ENCODE results near the gene ZNF502.
A peak's percentile ranks its signal among the peaks of the same experiment; 100 is the strongest.
"Not testable (repeated sequence)": the region's sequence is repeated elsewhere in the genome, so short reads cannot be mapped to it uniquely, and the experiment has no call there.

ZNF502 gene

DNA sequence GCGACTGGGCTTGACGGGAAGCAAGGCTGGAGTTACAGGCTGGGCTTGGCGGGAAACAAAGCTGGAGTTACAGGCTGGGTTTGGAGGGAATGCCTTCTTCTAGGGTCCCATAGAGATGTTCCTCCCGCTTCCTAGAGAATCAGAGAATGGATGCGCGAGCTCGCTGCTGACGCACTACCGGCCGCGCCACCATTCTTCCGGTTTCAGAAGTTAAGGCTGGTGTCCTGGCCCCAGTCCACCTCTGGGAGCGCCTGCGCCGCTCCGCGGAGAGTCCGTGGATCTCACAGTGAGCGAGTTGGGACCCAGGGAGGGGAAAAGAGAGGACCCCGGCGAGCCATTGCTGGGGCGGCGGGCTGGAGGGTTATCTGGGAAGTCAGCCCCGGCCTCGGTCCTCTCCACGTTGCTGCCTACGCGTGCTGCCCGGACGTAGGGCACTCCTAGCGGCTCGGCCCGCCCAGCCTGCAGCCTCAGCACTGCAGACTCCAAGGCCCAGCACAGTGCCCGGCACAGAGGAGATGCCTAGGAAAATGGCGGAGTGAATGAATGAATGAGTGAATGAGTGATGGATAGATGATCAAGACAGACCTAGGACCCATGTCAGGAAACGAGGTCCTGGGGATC lies at the start of gene ZNF502:
Gene ZNF502, plus strand, starts transcription at position 206 of the 621 bp plus-strand sequence. CDS start 7,602 bp downstream, outside the sequence.
- peak; percentile 86 for DNase-seq (ENCODE audit: low spot score)

DNA sequence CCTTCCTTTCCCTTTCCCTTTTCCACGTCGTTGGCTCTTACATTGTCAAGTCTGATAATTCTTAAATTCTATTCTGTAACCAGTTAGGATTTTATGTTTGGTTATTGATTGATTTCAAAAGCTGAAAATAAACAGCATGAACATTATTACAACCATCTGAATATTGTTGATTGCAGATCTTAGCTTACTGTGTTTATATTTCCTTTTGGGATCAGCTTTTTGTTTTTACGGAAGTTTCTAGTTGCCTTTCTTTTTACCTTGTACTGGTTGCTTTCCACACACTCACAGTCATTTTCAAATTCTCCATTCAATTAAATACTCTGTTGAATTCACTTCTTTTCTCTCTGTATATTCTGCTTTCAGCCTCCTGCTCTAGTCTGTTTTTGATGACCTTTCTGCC lies 47.3 kb upstream of the ZNF502 start:
- DNase-seq (ENCODE audit: low spot score) = no peak

- DNase-seq (ENCODE audit: low spot score) = no peak
Measured at GRCh38 chr3:44666346-44666745, 46.1 kb upstream of the ZNF502 start.

DNA sequence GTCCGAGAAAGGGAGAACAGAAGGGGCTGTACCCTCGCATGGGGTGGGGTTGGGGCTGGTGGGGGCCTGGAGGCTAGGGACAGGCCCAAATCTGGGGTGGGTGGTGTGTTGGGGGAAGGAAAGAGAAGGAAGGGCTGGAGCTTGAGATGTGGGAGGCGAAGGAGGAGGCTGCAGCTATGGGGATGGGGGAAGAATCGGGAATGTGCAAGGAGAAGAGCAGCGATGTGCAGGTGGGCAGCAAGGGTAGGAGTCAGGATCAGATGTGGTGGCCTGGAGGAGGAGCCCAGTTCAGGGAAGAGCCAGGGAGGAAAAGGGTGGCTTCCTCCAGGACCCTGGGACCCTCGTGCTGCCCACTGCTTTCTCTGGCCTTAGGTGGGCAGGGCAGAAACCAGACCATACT lies 42.7 kb upstream of the ZNF502 start:
- no peak for DNase-seq (ENCODE audit: low spot score)

DNA sequence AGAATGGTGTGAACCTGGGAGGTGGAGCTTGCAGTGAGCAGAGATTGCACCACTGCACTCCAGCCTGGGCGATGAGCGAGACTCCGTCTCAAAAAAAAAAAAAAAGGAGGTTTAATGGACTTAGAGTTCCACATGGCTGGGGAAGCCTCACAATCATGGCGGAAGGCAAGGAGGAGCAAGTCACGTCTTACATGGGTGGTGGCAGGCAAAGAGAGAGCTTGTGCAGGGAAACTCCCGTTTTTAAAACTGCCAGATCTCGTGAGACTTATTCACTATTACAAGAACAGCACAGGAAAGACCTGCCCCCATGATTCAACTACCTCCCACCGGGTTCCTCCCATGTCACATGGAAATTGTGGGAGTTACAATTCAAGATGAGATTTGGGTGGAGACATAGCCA lies 39.0 kb upstream of the ZNF502 start:
- DNase-seq (ENCODE audit: low spot score) = not testable (repeated sequence)

DNA sequence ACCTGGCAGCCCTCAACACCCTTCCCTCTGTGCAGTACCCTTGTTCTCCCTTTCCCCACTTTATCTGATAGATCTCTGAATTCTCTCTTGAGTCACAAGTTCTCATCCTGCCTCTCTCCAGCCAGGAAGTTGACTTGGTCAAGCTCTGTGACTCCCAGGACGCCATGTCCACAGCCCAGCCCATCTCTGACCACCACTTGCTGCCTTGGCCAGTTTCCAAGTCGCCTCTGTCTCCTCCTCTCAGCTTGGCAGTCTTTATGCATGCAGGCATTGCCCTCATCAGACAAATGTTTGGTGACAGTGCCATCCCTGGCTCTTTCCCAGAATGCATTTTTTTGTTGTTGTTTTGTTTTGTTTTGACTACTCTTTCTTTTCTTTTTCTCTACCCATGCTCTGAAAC lies 38.2 kb upstream of the ZNF502 start:
- DNase-seq (ENCODE audit: low spot score) = no peak

DNA sequence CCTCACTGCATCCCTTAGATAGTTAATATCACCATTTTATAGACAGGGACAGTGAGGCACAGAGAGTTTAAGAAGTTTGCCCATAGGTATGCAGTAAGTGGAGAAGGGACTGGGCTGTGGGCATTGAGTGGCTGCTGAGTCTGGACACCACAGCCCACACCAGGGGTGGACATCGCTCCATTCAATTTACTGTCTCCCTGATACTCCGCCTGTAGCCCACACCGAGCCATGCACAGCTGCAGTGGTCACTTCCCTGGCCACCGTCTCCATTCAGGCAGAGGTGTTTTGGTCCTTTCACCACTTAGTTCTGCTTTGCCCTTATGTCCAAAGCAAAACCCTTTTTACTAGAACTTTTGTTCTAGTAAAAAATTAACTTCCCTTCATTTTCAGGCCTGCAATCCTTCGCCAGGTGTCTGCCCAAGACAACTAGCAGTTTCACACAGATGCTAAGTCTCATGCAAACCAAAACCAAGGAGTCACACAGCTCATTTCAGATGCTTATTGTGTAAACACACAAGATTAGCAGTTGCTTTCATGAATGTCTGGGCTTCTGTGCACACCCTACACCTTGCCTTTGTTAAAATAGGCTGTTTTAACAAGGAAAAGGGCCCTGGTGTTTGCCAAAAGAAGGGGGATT lies 33.9 kb upstream of the ZNF502 start:
- no peak for DNase-seq (ENCODE audit: low spot score)

DNA sequence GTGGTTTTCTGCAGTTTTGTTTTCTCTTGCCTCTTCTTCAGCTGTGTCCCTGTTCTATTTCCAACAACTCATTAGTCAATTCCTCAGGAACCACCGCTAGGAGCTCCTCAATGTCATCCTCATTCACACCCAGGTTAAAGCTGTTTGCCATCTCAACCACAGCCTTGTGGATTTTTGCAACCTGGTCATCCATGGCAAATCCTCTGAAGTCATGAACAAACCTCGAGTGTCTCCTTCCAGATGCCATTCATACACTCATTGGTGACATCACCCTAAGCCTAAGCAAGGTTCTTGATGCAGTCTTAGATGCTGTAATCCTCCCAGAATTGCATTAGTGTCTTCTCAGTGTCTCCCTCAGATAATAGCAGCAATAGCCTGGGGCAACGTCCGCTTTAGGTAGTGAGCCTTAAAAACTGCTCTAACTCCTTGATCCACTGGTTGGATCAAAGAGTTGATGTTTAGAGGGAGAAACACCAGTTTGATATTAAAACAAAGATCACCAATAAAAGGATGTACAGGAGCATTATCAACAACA lies 31.5 kb upstream of the ZNF502 start:
- no peak for DNase-seq (ENCODE audit: low spot score)

DNA sequence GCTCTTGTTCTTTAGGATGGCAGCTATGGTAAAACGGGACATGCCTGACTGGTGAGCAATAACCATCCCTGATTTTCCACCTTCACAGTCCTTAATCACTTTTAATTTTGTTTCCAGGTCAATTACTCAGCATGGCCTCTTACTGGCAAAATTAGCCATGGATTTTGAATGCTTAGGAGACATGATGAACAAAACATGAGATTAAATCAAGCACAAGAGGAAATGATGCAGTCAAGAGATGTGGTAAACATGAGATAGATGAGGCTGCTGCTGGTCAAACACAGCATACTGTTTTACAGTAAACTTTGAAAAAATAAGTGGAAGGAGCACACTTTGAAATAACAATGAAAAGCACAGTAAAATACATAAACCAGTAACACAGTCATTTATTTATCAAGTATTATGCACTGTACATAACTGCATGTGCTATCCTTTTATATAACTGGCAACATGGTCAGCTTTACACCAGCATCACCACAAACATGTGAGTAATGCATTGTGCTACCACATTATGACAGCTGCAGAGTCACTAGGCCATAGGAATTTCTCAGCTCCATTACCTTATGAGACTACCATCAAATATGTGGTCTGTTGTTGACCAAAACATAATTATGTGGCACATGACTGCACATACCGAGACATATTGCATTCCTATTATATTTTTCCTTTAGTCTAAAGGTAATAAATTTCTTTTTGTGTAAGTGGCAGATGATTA lies 30.1 kb upstream of the ZNF502 start:
- DNase-seq (ENCODE audit: low spot score) = no peak

DNA sequence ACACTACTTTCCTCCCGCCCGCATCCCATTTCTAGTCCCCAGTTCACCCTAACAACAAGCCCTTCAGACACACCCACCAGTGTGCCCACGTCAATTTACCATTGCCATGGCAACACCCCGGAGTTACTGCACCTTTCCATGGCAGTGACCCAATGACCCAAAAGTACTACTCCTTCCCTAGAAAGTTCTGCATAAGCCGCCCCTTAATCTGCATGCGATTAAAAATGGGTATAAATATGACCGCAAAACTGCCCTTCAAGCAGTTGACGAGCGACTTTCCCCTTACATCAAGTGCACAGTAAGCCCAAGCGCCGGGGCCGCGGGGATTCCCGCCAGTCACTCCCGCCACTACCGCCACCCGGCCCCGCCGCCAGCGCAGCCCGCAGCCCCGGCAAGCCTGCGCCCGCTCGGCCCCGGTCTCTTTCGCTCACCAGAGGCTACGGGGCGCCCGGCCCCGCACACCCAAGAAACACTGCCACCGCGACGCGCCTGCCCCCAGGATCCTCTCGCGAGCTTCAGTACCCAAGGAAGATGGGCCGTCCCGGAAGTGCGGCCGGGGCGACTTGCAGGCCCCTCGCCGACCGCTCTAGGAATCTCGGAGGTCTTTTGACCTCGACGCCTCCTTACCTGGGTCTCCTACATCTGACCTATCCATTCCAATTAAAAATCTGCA lies 27.2 kb upstream of the ZNF502 start:
- DNase-seq (ENCODE audit: low spot score) = peak; percentile 97

GRCh38 chr3:44687898-44688297 lies 24.6 kb upstream of the ZNF502 start:
- DNase-seq (ENCODE audit: low spot score) = no peak

DNA sequence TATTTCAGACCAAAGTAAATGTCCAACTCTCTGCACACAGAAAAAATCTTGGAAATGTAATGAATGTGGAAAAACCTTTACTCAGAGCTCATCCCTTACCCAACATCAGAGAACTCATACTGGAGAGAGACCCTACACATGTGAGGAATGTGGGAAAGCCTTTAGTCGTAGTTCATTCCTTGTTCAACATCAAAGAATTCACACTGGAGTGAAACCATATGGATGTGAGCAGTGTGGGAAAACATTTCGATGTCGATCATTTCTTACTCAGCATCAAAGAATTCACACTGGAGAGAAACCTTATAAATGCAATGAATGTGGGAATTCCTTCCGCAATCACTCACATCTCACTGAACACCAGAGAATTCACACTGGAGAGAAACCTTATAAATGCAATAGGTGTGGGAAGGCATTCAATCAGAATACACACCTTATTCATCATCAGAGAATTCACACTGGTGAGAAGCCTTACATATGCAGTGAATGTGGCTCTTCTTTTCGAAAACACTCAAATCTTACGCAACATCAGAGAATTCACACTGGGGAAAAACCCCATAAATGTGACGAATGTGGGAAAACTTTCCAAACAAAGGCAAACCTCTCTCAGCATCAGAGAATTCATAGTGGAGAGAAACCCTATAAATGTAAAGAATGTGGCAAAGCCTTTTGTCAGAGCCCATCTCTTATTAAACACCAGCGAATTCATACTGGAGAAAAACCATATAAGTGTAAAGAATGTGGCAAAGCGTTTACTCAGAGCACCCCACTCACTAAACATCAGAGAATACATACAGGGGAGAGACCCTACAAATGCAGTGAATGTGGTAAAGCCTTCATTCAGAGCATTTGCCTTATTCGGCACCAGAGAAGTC lies 9.0 kb downstream of the ZNF502 start:
- DNase-seq (ENCODE audit: low spot score) = no peak

GRCh38 chr3:44722103-44722401 lies 9.6 kb downstream of the ZNF502 start:
- DNase-seq (ENCODE audit: low spot score) = no peak

GRCh38 chr3:44729384-44729910 lies 17.0 kb downstream of the ZNF502 start, which contains the start of gene ZNF501:
TSS of gene ZNF501 (plus strand) at chr3:44729635. CDS start at chr3:44734422, 4,787 bp downstream.
- peak; percentile 96 for DNase-seq (ENCODE audit: low spot score)

- no peak for DNase-seq (ENCODE audit: low spot score)
Measured at GRCh38 chr3:44734646-44735168, 22.2 kb downstream of the ZNF502 start.

- no peak for DNase-seq (ENCODE audit: low spot score)
Measured at GRCh38 chr3:44761101-44761423, 48.6 kb downstream of the ZNF502 start.

GRCh38 chr3:44761424-44762169 lies 49.1 kb downstream of the ZNF502 start, which contains the start of the genes KIAA1143 and KIF15:
TSS of gene KIAA1143 (minus strand) at chr3:44761619. CDS start at chr3:44761602, 17 bp downstream.
TSS of gene KIF15 (plus strand) at chr3:44761794. CDS start at chr3:44761866, 72 bp downstream.
- peak; percentile 96 for DNase-seq (ENCODE audit: low spot score)

DNA sequence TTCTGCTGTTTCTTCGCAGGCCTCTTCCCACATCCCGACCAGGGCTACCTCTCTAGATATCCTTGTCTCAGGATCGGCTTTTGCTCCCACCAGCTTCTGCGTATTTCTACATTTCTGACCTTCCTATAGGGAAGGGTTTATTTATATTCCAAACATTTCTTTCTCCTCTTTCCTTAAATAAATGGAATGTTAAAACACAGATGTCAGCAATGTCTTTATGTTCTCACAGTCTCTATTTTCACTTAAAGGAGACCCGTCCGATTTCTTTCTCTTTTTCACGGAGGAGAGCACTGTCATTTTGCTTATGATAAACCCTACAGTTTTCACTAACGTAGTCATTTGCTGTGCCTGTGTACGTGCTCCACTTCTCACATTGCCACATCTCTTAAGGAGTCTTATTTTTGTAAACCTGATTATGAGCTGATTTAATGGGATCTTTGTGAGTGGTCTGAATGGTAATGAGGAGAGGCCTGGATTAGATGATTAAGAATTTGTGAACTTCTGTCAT lies 49.8 kb downstream of the ZNF502 start:
- no peak for DNase-seq (ENCODE audit: low spot score)

- DNase-seq (ENCODE audit: low spot score) = no peak
Measured at GRCh38 chr3:44762690-44763089, 50.2 kb downstream of the ZNF502 start.

DNA sequence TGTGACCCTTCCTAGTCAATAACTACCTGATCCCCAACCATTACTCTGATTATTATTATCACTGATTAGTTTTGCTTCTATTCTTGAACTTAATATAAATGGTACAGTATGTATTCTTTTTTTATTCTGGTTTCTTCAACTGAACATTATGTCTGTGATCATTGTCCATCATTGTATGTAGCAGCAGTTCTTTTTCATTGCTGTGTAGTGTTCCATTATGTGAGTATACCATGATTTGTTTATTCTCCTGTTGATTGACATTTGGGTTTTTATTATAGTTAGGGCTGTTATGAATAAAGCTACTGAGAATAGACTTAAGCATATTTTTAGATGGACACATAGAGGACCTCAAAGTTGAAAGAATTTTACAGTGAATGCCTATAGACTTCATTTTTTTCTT lies 51.8 kb downstream of the ZNF502 start:
- DNase-seq (ENCODE audit: low spot score) = no peak

All from D341Med (cell line).